NCI-H2107 treated with DMSO at 0.1 percent for 48 hours (cell line): ENCODE data around the gene ST6GALNAC2.

Experiments
- DNase-seq: peaks from one replicate; lab custom pipeline; 2025; ENCODE audit not compliant: unreplicated experiment; lab: John Stamatoyannopoulos, UW

Gene ST6GALNAC2

DNA sequence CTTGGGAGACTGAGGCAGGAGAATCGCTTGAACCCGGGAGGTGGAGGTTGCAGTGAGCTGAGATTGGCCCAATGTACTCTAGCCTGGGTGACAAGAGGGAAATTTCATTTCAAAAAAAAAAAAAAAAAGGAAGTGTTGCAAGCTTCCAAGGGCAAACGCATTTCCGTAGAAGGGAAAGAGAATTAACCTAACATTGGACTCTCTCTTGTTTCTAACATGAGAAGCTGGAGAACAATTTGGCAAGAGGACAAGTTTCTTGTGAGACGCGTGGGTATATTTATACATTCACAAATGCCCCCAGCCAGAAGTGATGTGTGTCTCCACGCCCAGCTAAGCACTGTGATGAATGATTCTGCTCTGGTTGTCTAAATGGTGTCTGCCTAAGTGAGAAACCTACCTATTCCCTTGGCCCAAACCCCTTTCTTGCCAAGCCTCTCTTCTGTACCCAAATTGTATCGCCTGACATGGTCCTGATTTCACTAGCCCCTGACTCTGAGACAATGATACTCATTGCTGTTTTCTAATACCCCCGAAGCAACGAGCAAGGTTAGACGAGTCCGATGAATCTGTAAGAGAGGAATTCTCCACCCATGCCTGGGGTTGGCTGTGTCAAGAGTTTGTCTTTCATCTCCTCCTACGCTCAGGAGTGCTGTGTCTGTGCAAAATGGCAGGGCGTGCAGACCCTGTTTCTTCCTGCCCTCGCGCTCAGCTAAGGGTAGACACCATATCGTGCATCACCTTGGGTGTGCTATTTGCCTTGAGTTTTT lies 14.2 kb upstream of the ST6GALNAC2 start:
- DNase-seq, result no peak

DNA sequence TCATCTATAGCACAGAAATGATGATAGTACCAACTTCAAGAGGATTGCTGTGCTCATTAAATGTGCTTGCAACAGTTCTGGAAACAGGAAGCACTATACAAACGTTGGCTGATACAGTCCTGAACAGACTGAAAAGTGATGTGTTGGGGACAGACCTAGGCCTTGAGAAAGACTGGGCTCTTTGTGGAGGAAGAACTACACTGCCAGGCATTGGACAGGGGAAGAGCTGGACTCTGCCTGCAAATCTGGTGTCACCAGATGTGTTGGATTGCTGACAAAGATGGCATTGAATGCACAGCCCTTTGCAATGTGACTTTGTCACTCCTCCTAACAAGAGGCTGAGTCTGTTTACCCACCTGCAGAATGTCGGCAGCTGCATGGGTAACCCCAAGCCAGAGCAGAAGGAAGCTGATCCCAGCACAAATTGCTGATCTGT lies 12.4 kb upstream of the ST6GALNAC2 start:
- DNase-seq, result peak; percentile 76

DNA sequence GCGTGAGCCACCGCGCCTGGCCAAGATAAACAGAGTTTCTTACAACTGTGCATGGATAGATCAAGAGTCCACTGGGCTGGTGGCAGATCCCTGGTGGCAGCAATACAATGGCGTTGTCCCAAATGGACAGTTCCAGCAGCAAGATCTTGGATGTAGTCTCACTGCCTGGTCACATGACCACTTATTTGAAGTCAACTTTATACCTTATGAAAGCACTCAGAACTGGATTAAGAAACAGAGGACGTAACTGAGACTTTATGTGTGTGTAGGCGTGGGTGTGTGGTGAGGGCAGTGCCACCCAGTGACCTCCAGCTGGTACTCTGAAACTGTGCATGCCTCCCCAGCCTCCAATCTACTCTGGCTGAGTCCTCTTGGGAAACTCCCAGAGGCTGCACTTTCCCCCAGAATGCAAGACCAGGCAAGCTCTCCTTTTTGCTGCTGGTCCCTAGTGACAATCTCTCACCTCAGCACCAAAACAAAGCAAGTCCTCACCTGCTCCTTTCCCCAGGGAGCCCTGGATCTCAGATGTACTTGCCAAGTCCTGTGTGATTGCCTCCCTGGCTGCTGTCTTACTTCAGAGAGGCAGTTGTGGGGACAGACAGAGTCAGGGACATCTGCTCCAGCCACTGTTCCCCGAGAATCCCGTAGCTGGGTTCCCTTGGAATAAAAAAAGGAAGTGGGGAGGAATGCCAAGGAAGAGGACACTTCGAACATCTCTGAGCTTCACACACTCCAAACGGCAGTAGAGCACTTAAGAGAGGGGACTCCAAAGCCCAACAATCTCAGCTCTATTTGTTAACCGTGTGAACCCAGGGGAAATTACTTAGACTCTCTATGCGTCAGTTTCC lies 11.7 kb upstream of the ST6GALNAC2 start:
- DNase-seq, result peak; percentile 95

DNA sequence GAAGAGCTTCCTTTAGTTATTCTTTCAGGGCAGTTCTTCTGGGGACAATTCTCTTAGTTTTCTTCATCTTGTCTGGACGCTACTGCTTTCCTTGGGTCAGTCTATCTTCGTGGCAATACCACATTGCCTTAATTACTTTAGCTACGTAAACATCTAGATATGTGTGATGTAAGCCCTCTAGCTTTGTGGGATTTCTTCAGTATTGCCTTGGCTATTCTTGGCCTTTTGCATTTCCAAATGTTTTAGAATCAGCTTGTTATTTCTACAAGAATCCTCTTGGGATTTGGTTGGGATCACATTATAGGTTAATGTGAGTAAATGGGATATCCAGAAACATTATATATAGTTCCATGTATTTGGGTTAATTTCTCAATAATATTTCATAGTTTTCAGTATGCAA lies 9.0 kb upstream of the ST6GALNAC2 start:
- no peak for DNase-seq

DNA sequence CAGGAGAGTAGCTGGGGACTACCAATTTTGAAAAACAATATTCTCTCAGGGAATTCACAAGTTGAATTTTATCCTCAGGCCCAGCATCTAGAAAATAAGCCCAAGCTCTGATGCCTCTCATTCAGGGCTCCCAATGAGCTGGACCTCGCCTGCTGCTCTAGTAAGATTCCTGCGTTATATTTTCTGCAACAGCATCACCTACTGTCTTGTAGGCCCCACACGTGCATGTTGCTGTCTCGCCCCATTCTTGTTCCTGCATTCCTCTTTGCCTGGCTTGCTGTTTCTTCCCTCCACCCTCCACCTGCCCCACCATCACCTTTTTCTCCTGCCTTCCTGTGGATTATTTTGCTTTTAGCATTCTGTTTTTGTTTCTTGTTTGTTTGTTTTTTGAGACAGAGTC lies 8.3 kb upstream of the ST6GALNAC2 start:
- DNase-seq, result no peak

DNA sequence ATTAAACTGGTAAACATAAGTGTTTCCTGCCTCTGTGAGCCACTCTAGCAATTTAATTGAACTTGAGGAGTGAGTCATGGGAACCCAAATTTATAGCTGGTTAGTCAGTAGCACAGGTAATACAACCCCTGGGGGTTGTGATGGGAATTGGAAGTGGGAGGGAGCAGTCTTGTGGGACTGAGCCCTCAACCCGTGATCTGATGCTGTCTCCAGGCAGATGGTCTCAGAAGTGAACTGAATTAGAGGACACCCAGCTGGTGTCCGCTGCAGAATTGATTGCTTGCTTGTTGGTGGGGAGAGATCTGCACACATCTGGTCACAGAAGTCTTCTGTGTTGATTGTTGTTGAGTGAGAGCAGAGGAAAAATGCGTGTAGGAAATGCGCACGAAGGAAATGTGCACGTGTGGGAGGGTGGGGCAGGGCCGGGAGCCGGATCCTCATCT lies 7.7 kb upstream of the ST6GALNAC2 start:
- peak; percentile 74 for DNase-seq

DNA sequence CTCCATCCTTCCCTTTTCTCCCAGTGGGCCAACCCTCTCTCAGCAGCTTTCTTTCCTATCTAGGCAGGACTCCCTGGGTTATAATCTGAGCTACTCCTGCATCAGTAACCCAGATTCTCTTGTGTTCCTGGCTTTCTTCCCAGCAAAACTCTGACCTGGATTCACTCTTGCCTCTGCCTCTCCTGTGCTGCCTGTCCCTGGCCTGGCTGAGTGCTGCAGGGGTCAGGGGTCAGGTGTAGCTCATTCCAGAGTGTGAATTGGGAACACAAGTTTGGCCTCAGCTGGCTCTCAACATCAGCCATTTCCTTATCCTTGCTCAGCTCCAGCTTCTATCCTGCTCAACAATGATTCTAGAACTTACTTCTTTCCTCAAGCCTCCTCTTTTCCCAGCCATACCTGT lies 2.5 kb upstream of the ST6GALNAC2 start:
- no peak for DNase-seq

DNA sequence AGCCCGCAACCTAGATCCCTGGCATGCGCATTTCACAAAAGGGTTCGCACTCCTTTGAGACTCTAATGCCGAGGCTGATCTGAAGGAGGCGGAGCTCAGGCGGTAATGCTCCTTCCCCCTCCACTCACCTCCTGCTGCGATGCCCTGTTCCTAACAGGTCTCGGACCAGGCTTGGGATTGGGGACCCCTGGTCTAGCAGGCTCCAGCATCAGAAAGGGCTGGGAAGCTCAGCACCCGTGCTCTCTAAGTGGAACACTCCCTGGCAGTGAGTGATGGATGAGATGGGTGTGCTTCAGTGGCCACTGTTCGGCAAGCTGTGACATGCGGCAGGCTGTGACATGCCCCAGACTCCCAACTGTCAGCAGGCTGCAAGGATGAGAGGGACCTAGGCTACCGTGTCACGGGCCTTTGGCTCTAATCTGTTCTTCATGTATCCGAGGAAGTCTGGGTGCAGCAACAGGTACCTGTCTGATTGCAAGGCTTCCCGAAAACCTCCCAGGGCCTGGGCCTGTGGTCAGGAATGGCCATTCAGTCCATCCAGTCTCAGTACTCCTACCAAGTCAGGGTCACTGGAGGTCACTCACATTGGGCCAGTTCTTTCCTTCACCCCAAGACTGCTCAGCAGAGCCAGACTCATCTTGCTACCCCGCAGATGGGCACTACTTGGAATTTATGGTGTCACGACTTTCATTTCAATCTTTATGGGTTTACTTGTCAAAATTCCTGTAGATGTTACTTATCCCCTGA lies 1.3 kb upstream of the ST6GALNAC2 start:
- DNase-seq, result no peak

DNA sequence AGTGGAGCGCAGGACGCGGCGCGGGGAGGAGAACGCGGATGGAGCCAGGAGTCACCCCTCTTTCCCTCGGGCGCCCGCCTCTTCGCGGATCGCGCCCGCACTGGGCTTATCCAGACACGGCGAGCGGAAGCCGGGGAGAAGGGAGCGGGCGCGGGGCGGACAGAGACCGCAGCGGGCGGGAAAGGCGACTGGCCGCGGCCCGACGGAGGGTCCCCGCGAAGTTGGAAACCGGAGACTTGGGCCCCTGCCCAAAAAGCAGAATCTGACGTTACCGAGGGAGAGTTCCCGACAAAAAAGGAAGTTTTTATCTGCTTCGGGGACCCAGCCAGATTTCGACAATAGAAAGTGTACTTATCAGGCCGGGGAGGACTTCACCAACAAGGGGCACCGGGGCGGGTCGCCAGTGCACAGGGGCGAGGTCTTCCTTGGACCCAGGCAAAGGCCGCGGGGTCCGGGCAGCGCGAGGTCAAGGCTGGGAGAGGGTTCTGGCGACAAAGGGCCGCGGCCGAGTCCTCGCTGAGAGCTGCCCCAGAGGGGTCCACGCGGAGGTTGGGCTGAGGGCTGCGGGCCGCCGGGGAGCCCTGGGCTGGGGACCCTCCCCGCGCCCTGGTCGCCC lies 519 bp downstream of the ST6GALNAC2 start:
- DNase-seq, result no peak

DNA sequence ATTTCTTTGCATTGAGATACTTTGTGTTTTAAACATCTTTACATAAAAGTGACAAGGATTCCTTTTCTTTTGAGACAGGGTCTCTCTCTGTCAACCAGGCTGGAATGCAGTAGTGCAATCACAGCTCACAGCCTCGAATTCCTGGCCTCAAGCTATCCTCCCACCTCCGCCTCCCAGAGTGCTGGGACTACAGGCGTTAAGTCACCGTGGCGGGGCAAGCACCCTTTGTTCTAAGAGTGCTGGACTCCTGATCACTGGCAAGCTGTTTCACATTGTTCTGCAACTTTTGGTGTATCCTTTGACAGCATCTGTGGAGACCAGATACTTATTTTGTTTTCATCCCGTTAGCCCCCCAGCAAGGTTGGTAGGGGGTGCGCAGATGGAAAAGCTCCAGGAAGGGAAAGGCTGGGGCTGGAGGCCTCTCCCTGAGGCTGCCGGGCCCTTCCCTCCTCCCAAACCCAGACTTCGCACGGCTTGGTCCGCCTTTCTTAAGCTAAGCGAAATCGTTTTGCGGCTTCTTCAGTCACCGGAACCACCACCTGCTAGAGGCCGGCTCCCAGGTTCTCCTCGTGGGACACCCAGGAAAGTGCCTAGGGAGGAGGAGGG lies 1.1 kb downstream of the ST6GALNAC2 start:
- DNase-seq, result no peak

DNA sequence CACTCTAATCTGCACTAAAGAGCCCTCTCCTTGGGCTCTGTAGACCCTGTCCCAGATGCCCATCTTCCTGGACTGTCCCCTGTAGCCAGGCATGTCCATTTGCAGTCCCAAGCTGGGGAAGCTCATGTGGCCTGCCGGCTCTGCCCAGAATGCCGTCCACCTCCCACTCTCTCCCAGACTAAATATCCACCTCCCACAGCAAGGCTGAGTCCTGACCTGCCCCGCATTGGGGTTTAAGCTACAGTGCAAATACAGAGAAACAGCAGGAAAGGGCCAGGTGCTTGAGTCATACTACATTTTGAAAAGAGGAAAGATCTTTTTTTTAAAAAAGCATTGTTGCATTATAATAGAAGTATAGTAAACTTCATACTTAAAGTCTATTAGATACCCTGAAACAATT lies 3.0 kb downstream of the ST6GALNAC2 start:
- no peak for DNase-seq

DNA sequence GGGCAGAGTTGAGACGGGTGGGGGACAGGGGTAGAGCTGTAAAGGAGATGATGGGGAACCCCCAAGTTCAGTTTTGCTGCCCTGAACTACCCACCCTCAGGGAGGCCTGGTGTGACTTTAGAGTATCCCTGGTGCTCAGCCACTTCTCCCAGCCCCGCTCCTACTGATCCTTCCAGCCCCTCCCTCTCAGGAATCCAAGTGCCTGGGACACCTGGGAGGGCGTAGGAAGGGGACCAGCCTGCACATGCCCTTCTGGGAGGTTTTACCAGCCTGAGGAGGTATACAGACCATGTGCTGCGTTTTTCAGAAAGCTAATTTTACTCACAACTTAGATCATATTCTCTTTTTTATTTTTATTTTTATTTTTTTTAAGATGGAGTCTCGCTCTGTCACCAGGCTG lies 4.1 kb downstream of the ST6GALNAC2 start:
- no peak for DNase-seq

DNA sequence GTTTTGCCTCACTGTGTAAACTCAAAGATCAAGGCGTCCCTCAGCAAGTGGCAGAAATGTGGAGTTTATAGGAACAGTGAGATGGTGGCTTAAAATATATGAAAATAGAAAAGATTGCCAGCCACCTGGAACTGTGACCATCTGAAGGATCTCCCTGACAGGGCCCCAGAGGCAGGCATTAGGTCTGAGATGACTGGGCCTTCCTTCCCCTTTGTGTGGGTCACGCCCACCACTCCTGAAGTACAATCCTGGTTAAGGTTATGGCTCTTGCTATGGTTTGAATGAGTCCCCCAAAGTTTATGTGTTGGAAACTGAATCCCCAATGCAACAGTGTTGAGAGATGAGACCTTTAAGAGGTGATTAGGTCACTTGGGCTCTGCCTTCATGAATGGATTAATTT lies 6.4 kb downstream of the ST6GALNAC2 start:
- no peak for DNase-seq

DNA sequence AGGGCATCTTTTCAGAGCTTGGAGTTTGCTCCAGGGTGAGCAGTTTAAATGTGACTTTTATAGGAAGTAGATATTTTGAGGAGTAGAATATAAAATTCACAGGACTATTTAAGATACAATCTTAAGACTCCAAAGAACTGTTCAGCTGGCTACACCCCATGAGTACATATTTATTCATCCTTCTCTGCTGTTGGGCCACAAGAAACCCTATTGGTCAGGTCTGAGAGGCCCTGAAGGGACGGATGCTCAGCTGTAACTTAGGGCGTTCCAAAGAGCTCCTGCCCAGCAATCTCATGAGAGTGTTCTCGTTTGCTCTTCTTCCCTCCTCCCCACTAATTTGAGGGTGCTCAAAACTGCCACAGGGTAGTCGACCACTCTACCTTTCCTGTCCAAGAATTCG lies 7.3 kb downstream of the ST6GALNAC2 start:
- no peak for DNase-seq

DNA sequence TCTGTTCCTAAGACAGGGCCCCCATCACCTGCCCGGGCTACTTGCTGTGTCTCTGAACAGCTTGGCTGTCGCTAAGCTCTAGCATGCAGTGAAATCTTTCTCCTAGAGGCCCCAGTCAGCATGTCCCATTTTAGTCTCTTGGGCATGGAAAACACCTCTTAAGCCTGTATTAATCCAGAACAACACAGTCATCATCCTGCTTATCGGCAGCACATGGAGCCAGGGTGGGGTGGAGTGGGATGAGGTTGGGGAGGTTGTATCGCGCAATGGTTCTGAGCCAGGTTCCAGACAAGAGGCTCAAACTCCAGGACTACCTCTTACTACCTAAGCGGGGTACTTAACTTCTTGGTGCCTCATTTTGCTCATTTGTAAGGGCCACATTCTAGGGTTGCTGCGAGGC lies 7.8 kb downstream of the ST6GALNAC2 start:
- no peak for DNase-seq

DNA sequence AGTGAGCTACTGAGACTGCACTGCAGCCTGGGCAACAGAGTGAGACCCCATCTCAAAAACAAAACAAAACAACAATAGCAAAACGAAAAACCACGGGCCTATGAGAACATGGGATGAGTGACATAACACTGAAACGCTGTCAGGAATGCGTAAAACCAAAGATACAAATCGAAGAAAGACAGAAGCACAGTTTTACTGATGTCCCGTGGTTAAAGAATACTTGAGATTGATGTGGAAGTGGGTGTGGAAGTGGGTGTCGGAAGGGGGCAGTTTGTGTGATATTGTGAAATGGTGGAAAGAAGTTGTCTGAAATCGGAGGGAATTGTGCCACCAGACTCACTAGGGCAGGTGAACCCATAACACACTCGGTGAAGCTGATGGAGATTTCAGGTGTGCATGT lies 9.5 kb downstream of the ST6GALNAC2 start:
- DNase-seq, result no peak

DNA sequence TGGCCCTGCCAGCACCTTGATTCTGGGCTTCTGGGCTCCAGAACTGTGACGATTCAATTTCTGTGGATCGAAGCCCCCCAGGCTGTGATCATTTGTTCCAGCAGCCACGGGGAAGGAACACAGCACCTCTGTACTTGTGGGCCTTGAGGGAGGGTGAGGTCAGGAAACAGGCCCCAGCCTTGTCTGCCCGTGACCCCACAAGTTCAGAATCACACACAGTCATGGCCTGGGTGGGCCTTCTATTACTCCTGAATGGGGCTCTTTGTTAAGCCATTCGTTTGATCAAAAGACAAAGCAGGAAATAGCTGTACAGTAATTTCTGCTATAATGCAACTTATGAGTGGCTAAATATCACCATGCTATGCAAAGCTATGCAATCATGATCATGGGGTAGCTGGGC lies 10.1 kb downstream of the ST6GALNAC2 start:
- DNase-seq, result no peak

DNA sequence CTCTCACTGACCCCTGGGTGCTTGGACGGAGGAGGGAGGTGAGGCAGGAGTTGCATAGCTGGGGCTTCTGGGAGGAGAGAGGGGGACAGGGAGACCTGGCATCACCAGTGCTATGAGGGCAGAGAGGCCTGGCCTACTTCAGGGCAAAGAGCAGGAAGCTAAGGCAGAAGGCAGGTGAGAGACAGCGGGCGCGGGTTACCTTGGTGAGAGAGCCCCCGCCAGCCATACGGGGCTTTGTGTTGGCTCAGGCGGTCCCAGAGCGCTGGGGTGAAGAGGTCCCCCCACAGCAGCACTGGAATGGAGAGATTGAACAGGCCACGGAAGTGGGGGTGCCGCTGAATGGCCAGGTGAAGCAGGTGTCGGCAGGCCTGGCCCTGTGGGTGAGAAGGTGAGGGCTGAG lies 11.5 kb downstream of the ST6GALNAC2 start:
- DNase-seq, result no peak

DNA sequence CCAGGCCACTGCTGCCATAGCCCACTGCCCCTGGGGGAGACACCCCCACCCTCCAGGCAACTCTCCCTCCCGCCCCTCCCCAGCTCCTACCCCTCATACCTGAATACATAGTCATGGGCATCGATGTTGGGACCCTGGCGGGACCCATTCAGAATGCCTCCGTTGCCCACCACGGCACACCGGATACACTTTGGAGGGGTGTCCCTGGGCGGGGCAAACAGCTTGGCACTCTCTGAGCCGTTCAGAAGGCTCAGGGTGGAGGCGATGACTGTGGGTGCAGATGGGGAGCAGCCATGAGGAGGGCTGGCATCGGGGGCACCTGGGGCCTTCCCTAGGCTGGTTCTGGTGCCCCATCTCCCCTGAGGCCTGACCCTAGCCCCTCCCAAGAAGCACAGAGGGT lies 12.6 kb downstream of the ST6GALNAC2 start:
- DNase-seq, result no peak

DNA sequence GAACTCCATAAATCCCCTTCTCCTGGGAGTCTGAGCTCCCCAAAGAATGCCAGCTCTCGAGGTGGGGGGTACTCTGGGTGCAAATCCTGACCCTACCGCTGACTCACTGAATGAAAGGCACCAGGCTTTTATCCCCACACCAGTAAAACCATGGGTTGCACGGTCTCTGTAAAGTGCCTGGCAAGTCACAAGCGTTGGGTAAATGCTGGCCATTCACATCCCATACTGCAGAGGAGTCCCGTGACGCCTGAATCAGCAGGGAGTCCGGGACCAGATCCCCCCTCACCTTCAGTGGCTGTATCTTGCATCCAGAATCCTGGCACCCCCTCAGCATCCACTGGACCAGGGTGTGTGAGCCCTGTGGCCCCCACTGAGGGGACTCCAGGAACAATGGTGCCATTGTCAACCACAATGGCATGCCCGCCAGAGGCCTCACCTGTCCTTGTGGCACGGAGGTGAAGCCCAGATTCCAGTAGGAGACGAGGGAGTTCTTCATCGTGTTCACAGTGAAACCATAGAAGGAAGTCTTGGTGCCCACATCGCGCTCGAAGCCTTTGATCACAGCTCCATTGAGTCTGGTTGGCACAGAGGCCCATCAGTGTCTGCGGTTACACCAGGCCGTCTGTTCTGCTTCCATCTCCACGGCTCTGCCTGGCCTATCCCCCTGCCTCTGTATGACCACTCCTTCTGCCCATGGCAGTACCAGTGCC lies 13.3 kb downstream of the ST6GALNAC2 start:
- no peak for DNase-seq
